ENCODE data around the gene RAB43.

Gene RAB43

GRCh38 chr3:129051871-129052340 lies 69.7 kb downstream of the RAB43 start:
- TF ChIP-seq CTCF (IDR thresholded peaks at IDR 0.05; ENCODE audit: low read length) (no peak), EZH2 (IDR thresholded peaks at IDR 0.05; ENCODE audit: borderline replicate concordance, low read length) (no peak)

GRCh38 chr3:129050556-129051295 lies 70.9 kb downstream of the RAB43 start:
- Histone ChIP-seq H3K27me3 (ENCODE audit: insufficient read depth, low read length) (peaks cover 9% of the 10 kb centered on the region; the same call in 1 of the 2 replicates), H3K9me2 (ENCODE audit: low read depth, low read length) (no peaks in the 10 kb centered on the region), H3K36me3 (ENCODE audit: insufficient read depth, low read length) (no peaks in the 10 kb centered on the region; the same call in 1 of the 2 replicates), H3F3A (ENCODE audit: insufficient read depth, low read length) (no peaks in the 10 kb centered on the region), H3K9me3 (ENCODE audit: low read length) (peaks cover 9% of the 10 kb centered on the region), H3K4me1 (ENCODE audit: insufficient read depth, low read length, severe bottlenecking) (peaks cover 4% of the 10 kb centered on the region), H4K20me1 (ENCODE audit: insufficient read depth, low read length) (no peaks in the 10 kb centered on the region), H2AFZ (ENCODE audit: low read length) (no peak overlapping the region), H3K4me2 (ENCODE audit: low read length) (no peak overlapping the region), H3K27ac (ENCODE audit: low read depth, low read length, poor library complexity, severe bottlenecking) (no peak overlapping the region), H3K4me3 (ENCODE audit: low read depth, low read length, poor library complexity, severe bottlenecking) (no peak overlapping the region), H3K79me2 (ENCODE audit: insufficient read depth, low read length) (no peaks in the 10 kb centered on the region), H3K9ac (ENCODE audit: low read length) (no peak overlapping the region)
- TF ChIP-seq EZH2 (IDR thresholded peaks at IDR 0.05; ENCODE audit: borderline replicate concordance, low read length), result no peak
- TF ChIP-seq CTCF (IDR thresholded peaks at IDR 0.05; ENCODE audit: low read length), result no peak

More at GRCh38 chr3:129051871-129052340, 69.7 kb downstream of the RAB43 start:
- Histone ChIP-seq H3K79me2 (ENCODE audit: insufficient read depth, low read length) (no peaks in the 10 kb centered on the region), H3K4me3 (ENCODE audit: low read depth, low read length, poor library complexity, severe bottlenecking) (no peak overlapping the region), H3K27me3 (ENCODE audit: insufficient read depth, low read length) (peaks cover 9% of the 10 kb centered on the region; the same call in 1 of the 2 replicates), H3K9me2 (ENCODE audit: low read depth, low read length) (no peaks in the 10 kb centered on the region), H3F3A (ENCODE audit: insufficient read depth, low read length) (no peaks in the 10 kb centered on the region), H3K27ac (ENCODE audit: low read depth, low read length, poor library complexity, severe bottlenecking) (no peak overlapping the region), H3K4me2 (ENCODE audit: low read length) (no peak overlapping the region), H3K36me3 (ENCODE audit: insufficient read depth, low read length) (no peaks in the 10 kb centered on the region; the same call in 1 of the 2 replicates), H4K20me1 (ENCODE audit: insufficient read depth, low read length) (no peaks in the 10 kb centered on the region), H3K4me1 (ENCODE audit: insufficient read depth, low read length, severe bottlenecking) (peaks cover 4% of the 10 kb centered on the region), H2AFZ (ENCODE audit: low read length) (no peak overlapping the region), H3K9ac (ENCODE audit: low read length) (no peak overlapping the region), H3K9me3 (ENCODE audit: low read length) (peaks cover 9% of the 10 kb centered on the region)

- TF ChIP-seq CTCF (IDR thresholded peaks at IDR 0.05; ENCODE audit: low read length), result no peak
- TF ChIP-seq EZH2 (IDR thresholded peaks at IDR 0.05; ENCODE audit: borderline replicate concordance, low read length), result no peak
- H2AFZ ChIP-seq (ENCODE audit: low read length), result no peak overlapping the region
- no peak overlapping the region for H3K4me3 ChIP-seq (ENCODE audit: low read depth, low read length, poor library complexity, severe bottlenecking)
- no peaks in the 10 kb centered on the region for H3F3A ChIP-seq (ENCODE audit: insufficient read depth, low read length)
- no peaks in the 10 kb centered on the region for H4K20me1 ChIP-seq (ENCODE audit: insufficient read depth, low read length)
- H3K9ac ChIP-seq (ENCODE audit: low read length), result no peak overlapping the region
- H3K4me2 ChIP-seq (ENCODE audit: low read length), result no peak overlapping the region
- H3K9me3 ChIP-seq (ENCODE audit: low read length), result peaks cover 9% of the 10 kb centered on the region
- H3K27me3 ChIP-seq (ENCODE audit: insufficient read depth, low read length), result peaks cover 9% of the 10 kb centered on the region; the same call in 1 of the 2 replicates
- H3K9me2 ChIP-seq (ENCODE audit: low read depth, low read length), result no peaks in the 10 kb centered on the region
- H3K4me1 ChIP-seq (ENCODE audit: insufficient read depth, low read length, severe bottlenecking), result no peaks in the 10 kb centered on the region
- no peaks in the 10 kb centered on the region for H3K79me2 ChIP-seq (ENCODE audit: insufficient read depth, low read length)
- no peaks in the 10 kb centered on the region; the same call in 1 of the 2 replicates for H3K36me3 ChIP-seq (ENCODE audit: insufficient read depth, low read length)
- H3K27ac ChIP-seq (ENCODE audit: low read depth, low read length, poor library complexity, severe bottlenecking), result no peak overlapping the region
Measured at GRCh38 chr3:129047553-129047839, 74.1 kb downstream of the RAB43 start.

All from OCI-LY1 (cell line).